Erythroblast (primary cell): ENCODE data around the gene RBM19.

Experiments used
- GATA1 ChIP-seq: IDR thresholded peaks from 2 replicates; pipeline ENCODE4 v1.6.1; 2011; ENCODE audit warnings: low read depth, mild to moderate bottlenecking, control low read depth, low read length, moderate library complexity
- POLR2A ChIP-seq: IDR thresholded peaks from 2 replicates; pipeline ENCODE4 v1.6.1; 2011; ENCODE audit warnings: mild to moderate bottlenecking, low read length

DNA sequence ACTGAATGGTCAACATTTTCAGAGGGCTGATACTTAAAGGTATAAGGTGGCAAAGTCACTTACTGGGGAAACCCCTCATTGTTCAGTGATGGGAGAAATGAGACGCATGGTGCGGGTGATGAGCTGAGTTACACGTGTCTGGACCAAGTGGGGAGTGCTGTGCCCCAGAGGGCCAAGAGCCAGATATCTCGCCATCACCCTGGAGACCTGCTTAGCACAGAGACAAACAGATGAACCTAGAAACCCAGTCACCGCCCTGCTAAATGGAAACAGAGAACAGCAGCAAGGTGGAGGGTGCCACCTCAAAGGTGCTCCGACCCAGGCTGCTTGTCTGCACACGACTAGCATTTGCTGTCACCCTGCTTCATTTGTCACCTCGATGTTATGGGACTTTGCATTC is 92.4 kb downstream of the RBM19 start:
- TF ChIP-seq POLR2A (no peak), GATA1 (no peak)
